Measurements from ENCODE around the gene ZNF296.

ZNF296 gene

GRCh38 chr19:45091031-45091923 lies 15.0 kb upstream of the ZNF296 start:
- peak overlapping the region; percentile 71 for H3K4me3 ChIP-seq (ENCODE audit: insufficient read depth, low read length, poor library complexity, severe bottlenecking)
- H3K9me3 ChIP-seq (ENCODE audit: insufficient read depth, low read length) = peaks cover 5% of the 10 kb centered on the region; the same call in 1 of the 2 replicates
- H3K79me2 ChIP-seq (ENCODE audit: insufficient read depth, low read length) = peaks cover 39% of the 10 kb centered on the region
- H3K27ac ChIP-seq (ENCODE audit: low read depth, low read length) = peak overlapping the region; percentile 88
- H4K20me1 ChIP-seq (ENCODE audit: low read depth, low read length) = no peaks in the 10 kb centered on the region; the same call in 1 of the 2 replicates
- H2AFZ ChIP-seq (ENCODE audit: low read depth, low read length, severe bottlenecking) = peak overlapping the region; percentile 86
- H3K9ac ChIP-seq (ENCODE audit: low read length) = peak overlapping the region; percentile 84
- no peak for TF ChIP-seq EZH2phosphoT487 (conservative IDR thresholded peaks at IDR 0.05; ENCODE audit: low read length)
- TF ChIP-seq CTCF (IDR thresholded peaks at IDR 0.05; ENCODE audit: insufficient read depth, low read length, poor library complexity, severe bottlenecking) = no peak
- H3K9me2 ChIP-seq (replicated peaks; ENCODE audit: insufficient read depth, low read length) = no peaks in the 10 kb centered on the region
- peaks cover 14% of the 10 kb centered on the region for H3K36me3 ChIP-seq (ENCODE audit: low read length)
- H3F3A ChIP-seq (ENCODE audit: insufficient read depth) = peaks cover 14% of the 10 kb centered on the region
- H3K27me3 ChIP-seq (ENCODE audit: low read length) = no peaks in the 10 kb centered on the region
- H3K4me2 ChIP-seq (ENCODE audit: low read depth, low read length, poor library complexity, severe bottlenecking) = peak overlapping the region; percentile 89

- H3K4me2 ChIP-seq (ENCODE audit: low read depth, low read length, poor library complexity, severe bottlenecking) = no peak overlapping the region
- no peak overlapping the region for H2AFZ ChIP-seq (ENCODE audit: low read depth, low read length, severe bottlenecking)
- no peaks in the 10 kb centered on the region for H3K9me2 ChIP-seq (replicated peaks; ENCODE audit: insufficient read depth, low read length)
- H3K4me3 ChIP-seq (ENCODE audit: insufficient read depth, low read length, poor library complexity, severe bottlenecking) = no peak overlapping the region
- peaks cover 14% of the 10 kb centered on the region for H3F3A ChIP-seq (ENCODE audit: insufficient read depth)
- no peaks in the 10 kb centered on the region for H3K27me3 ChIP-seq (ENCODE audit: low read length)
- TF ChIP-seq EZH2phosphoT487 (conservative IDR thresholded peaks at IDR 0.05; ENCODE audit: low read length) (no peak), CTCF (IDR thresholded peaks at IDR 0.05; ENCODE audit: insufficient read depth, low read length, poor library complexity, severe bottlenecking) (no peak)
- no peak overlapping the region for H3K27ac ChIP-seq (ENCODE audit: low read depth, low read length)
- H3K79me2 ChIP-seq (ENCODE audit: insufficient read depth, low read length) = peaks cover 32% of the 10 kb centered on the region
- no peak overlapping the region for H3K9ac ChIP-seq (ENCODE audit: low read length)
- peaks cover 14% of the 10 kb centered on the region for H3K36me3 ChIP-seq (ENCODE audit: low read length)
- H4K20me1 ChIP-seq (ENCODE audit: low read depth, low read length) = no peaks in the 10 kb centered on the region; the same call in 1 of the 2 replicates
- H3K9me3 ChIP-seq (ENCODE audit: insufficient read depth, low read length) = peaks cover 5% of the 10 kb centered on the region; the same call in 1 of the 2 replicates
These were observed 14.3 kb upstream of the ZNF296 start for GRCh38 chr19:45090606-45091005.

GRCh38 chr19:45090034-45090433 lies 13.8 kb upstream of the ZNF296 start:
- peaks cover 30% of the 10 kb centered on the region for H3K79me2 ChIP-seq (ENCODE audit: insufficient read depth, low read length)
- no peaks in the 10 kb centered on the region for H3K9me2 ChIP-seq (replicated peaks; ENCODE audit: insufficient read depth, low read length)
- peaks cover 14% of the 10 kb centered on the region for H3K36me3 ChIP-seq (ENCODE audit: low read length)
- H3K9me3 ChIP-seq (ENCODE audit: insufficient read depth, low read length) = peaks cover 5% of the 10 kb centered on the region; the same call in 1 of the 2 replicates
- no peaks in the 10 kb centered on the region for H3K27me3 ChIP-seq (ENCODE audit: low read length)
- no peak overlapping the region for H3K9ac ChIP-seq (ENCODE audit: low read length)
- no peak overlapping the region for H3K4me3 ChIP-seq (ENCODE audit: insufficient read depth, low read length, poor library complexity, severe bottlenecking)
- no peak overlapping the region for H3K4me2 ChIP-seq (ENCODE audit: low read depth, low read length, poor library complexity, severe bottlenecking)
- no peaks in the 10 kb centered on the region; the same call in 1 of the 2 replicates for H4K20me1 ChIP-seq (ENCODE audit: low read depth, low read length)
- H3F3A ChIP-seq (ENCODE audit: insufficient read depth) = peaks cover 14% of the 10 kb centered on the region
- no peak overlapping the region for H2AFZ ChIP-seq (ENCODE audit: low read depth, low read length, severe bottlenecking)
- no peak overlapping the region for H3K27ac ChIP-seq (ENCODE audit: low read depth, low read length)
- TF ChIP-seq EZH2phosphoT487 (conservative IDR thresholded peaks at IDR 0.05; ENCODE audit: low read length) (no peak), CTCF (IDR thresholded peaks at IDR 0.05; ENCODE audit: insufficient read depth, low read length, poor library complexity, severe bottlenecking) (no peak)
